MM.1S (cell line): Measurements from ENCODE around the gene AHSG.

ENCODE experiments used
- EZH2phosphoT487 ChIP-seq: fragments of 300-600 bp; sonication (generic); IDR thresholded peaks from 2 replicates; pipeline ENCODE4 v1.6.1; 2018; ENCODE audit warnings: antibody characterized with exemption, low read length
- TF ChIP-seq, protein P1 (sequence below): fragments of 300-600 bp; sonication (generic); IDR thresholded peaks from 2 replicates; pipeline ENCODE4 v1.5.1; 2016; ENCODE audit warnings: antibody characterized with exemption, low read length, mixed read lengths

DNA sequence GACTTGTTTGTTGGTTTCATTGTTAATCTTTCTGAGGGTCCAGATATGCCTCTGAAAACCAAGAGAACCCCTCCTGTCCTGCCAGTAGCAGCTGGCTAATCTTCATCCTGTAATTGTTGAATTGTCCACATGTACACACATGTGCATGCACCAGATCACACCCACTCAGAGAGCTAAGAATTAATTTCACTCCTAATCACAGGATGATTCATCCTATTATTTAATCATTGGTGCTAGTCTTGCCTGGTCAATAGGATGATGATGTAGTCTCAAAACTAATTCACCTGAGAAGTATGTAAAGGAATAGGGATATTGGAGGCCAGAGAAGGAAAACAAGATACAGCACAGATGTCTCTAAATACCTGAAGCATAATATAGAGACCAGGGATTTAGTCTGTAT lies 7.8 kb upstream of the AHSG start:
- TF ChIP-seq, protein P1, sequence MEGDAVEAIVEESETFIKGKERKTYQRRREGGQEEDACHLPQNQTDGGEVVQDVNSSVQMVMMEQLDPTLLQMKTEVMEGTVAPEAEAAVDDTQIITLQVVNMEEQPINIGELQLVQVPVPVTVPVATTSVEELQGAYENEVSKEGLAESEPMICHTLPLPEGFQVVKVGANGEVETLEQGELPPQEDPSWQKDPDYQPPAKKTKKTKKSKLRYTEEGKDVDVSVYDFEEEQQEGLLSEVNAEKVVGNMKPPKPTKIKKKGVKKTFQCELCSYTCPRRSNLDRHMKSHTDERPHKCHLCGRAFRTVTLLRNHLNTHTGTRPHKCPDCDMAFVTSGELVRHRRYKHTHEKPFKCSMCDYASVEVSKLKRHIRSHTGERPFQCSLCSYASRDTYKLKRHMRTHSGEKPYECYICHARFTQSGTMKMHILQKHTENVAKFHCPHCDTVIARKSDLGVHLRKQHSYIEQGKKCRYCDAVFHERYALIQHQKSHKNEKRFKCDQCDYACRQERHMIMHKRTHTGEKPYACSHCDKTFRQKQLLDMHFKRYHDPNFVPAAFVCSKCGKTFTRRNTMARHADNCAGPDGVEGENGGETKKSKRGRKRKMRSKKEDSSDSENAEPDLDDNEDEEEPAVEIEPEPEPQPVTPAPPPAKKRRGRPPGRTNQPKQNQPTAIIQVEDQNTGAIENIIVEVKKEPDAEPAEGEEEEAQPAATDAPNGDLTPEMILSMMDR, result no peak
- TF ChIP-seq EZH2phosphoT487, result no peak
